CD1c-positive myeloid dendritic cell (primary cell): ENCODE data around the gene SMYD3.
A peak's percentile ranks its signal among the peaks of the same experiment; 100 is the strongest.

Experiments used
- DNase-seq: peaks from one replicate; pipeline ENCODE4 v3.0.0-alpha.2; 2016; ENCODE audit errors: extremely low spot score

The SMYD3 gene

GRCh38 chr1:246275036-246275435 is 232.0 kb downstream of the SMYD3 start:
- no peak for DNase-seq

GRCh38 chr1:246274186-246274585 is 232.9 kb downstream of the SMYD3 start:
- no peak for DNase-seq

GRCh38 chr1:246271516-246271915 is 235.6 kb downstream of the SMYD3 start:
- no peak for DNase-seq

GRCh38 chr1:246270236-246270635 is 236.8 kb downstream of the SMYD3 start:
- no peak for DNase-seq

GRCh38 chr1:246269466-246269865 is 237.6 kb downstream of the SMYD3 start:
- no peak for DNase-seq

- no peak for DNase-seq
These were observed 239.2 kb downstream of the SMYD3 start for GRCh38 chr1:246267896-246268295.

GRCh38 chr1:246267426-246267825 is 239.7 kb downstream of the SMYD3 start:
- no peak for DNase-seq

GRCh38 chr1:246265481-246265880 is 241.6 kb downstream of the SMYD3 start:
- no peak for DNase-seq

- DNase-seq = no peak
These were observed 244.8 kb downstream of the SMYD3 start for GRCh38 chr1:246262281-246262680.

GRCh38 chr1:246261639-246262038 is 245.4 kb downstream of the SMYD3 start:
- no peak for DNase-seq

- no peak for DNase-seq
These were observed 248.8 kb downstream of the SMYD3 start for GRCh38 chr1:246258250-246258649.

- DNase-seq = no peak
These were observed 251.3 kb downstream of the SMYD3 start for GRCh38 chr1:246255773-246256172.

- no peak for DNase-seq
These were observed 252.2 kb downstream of the SMYD3 start for GRCh38 chr1:246254854-246255253.

- no peak for DNase-seq
These were observed 260.6 kb downstream of the SMYD3 start for GRCh38 chr1:246246430-246246829.

- DNase-seq = no peak
These were observed 261.5 kb downstream of the SMYD3 start for GRCh38 chr1:246245541-246245940.

- no peak for DNase-seq
These were observed 275.0 kb downstream of the SMYD3 start for GRCh38 chr1:246232126-246232525.

- no peak for DNase-seq
These were observed 281.0 kb downstream of the SMYD3 start for GRCh38 chr1:246226041-246226440.

- no peak for DNase-seq
These were observed 285.4 kb downstream of the SMYD3 start for GRCh38 chr1:246221485-246222255.

- DNase-seq = no peak
These were observed 286.5 kb downstream of the SMYD3 start for GRCh38 chr1:246220495-246221065.

GRCh38 chr1:246219508-246220030 is 287.5 kb downstream of the SMYD3 start:
- no peak for DNase-seq

- DNase-seq = no peak
These were observed 288.4 kb downstream of the SMYD3 start for GRCh38 chr1:246218686-246219085.

- DNase-seq = no peak
These were observed 290.2 kb downstream of the SMYD3 start for GRCh38 chr1:246216906-246217305.

GRCh38 chr1:246215510-246215903 is 291.6 kb downstream of the SMYD3 start:
- peak; percentile 36 for DNase-seq
